IPS-18a (cell line): Measurements from ENCODE around the gene CRYBB3.
"Not testable (repeated sequence)": the region's sequence is repeated elsewhere in the genome, so short reads cannot be mapped to it uniquely, and the experiment has no call there.

Source experiments
- H3K27ac ChIP-seq: one replicate; pipeline ENCODE4 v1.5.1; 2013; ENCODE audit warnings: low read length
- H3K27me3 ChIP-seq: one replicate; pipeline ENCODE4 v1.6.1; 2013; ENCODE audit warnings: mild to moderate bottlenecking, low read length; ENCODE audit not compliant: control insufficient read depth, insufficient read depth
- H3K36me3 ChIP-seq: one replicate; pipeline ENCODE4 v1.6.1; 2013; ENCODE audit warnings: low read depth, low read length; ENCODE audit not compliant: control insufficient read depth
- H3K4me1 ChIP-seq: one replicate; pipeline ENCODE4 v1.6.1; 2013; ENCODE audit warnings: low read depth, low read length; ENCODE audit not compliant: control insufficient read depth
- H3K4me3 ChIP-seq: one replicate; pipeline ENCODE4 v1.5.1; 2013; ENCODE audit warnings: low read length
- H3K9ac ChIP-seq: one replicate; pipeline ENCODE4 v1.6.1; 2013; ENCODE audit warnings: mild to moderate bottlenecking, low read length, moderate library complexity
- H3K9me3 ChIP-seq: one replicate; pipeline ENCODE4 v1.6.1; 2013; ENCODE audit warnings: low read depth, low read length; ENCODE audit not compliant: control insufficient read depth

Gene CRYBB3

DNA sequence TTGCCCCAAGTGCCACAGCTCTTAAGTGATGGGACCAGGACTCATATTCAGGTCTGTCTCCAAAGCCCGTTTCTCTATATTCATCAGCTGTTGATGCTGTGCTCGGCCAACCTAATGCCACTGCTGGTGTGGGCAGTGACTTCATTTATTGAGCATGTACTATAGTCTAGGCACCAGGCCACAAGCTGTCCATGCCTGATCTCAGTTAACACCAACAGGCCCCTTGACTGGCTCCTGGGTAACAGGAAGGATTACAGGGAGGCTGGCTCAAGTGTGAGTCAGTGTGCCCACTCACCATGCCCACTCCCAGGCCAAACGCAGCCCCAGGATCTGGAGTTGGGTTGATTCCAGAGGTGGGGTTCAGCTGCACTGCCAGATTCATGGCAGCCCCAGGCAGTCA lies 11.1 kb downstream of the CRYBB3 start:
- no peak overlapping the region for H3K4me3 ChIP-seq
- H3K4me1 ChIP-seq: no peaks in the 10 kb centered on the region
- H3K27me3 ChIP-seq: no peaks in the 10 kb centered on the region
- no peaks in the 10 kb centered on the region for H3K9me3 ChIP-seq
- H3K9ac ChIP-seq: no peak overlapping the region
- H3K36me3 ChIP-seq: no peaks in the 10 kb centered on the region
- H3K27ac ChIP-seq: no peak overlapping the region

DNA sequence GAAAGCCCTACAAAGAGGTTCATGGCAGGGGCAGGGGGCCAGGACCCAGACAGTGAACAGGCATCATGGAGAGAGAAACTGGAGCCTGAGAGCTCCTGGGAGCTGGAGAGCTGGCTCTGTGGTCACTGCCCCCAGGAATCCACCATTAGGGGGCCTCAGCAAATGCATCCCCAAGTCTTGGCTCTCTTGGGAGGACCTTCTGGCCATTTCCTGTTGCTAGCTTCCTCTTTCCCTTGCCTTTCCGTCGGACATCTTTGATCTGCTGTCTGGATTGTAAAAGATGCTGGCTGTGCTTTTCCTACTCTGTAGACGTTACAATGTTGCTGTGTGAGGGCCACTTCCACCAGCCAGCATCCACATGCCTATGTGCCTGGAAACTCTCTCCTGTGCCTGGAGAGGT lies 12.7 kb downstream of the CRYBB3 start:
- no peak overlapping the region for H3K27ac ChIP-seq
- H3K27me3 ChIP-seq: no peaks in the 10 kb centered on the region
- no peaks in the 10 kb centered on the region for H3K36me3 ChIP-seq
- no peak overlapping the region for H3K4me3 ChIP-seq
- H3K4me1 ChIP-seq: no peaks in the 10 kb centered on the region
- H3K9me3 ChIP-seq: no peaks in the 10 kb centered on the region
- H3K9ac ChIP-seq: no peak overlapping the region

DNA sequence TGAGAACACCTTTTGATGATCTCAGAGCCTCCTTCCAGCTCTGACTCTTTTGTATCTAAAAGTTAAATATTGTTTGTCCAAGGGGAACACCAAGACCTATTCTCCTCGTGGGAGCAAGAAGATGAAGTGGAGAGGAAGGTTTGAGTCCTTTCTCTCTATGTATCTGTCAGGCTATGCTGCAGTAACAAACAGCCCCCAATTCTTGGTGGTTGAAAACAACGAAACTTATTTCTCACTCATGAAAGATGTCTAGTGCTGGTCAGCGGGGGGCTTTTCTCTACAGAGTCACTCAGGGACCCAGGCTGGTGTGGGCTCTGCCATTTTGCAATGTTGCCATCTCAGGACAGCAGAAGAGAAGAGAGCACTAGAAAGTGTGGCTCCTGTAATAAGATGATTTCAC lies 13.6 kb downstream of the CRYBB3 start:
- Histone ChIP-seq H3K27ac (no peak overlapping the region), H3K9ac (no peak overlapping the region), H3K27me3 (no peaks in the 10 kb centered on the region), H3K36me3 (no peaks in the 10 kb centered on the region), H3K4me1 (no peaks in the 10 kb centered on the region), H3K9me3 (no peaks in the 10 kb centered on the region), H3K4me3 (no peak overlapping the region)

DNA sequence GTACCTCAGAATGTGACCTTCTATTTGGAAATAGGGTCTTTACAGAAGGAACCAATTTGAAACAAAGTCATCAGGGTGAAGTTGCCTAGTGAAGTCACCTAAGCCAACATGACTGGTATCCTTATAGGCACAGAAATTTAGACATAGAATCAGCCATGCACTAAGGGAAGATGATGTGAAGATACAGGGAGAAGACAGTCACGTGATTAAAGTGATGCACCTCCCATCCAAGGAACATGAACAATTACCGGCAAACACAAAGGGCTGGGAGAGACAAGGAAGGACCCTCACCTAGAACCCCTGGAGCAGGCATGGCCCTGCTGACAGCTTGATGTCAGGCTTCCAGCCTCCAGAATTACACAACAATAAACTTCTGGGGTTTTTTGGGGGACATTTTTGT lies 16.6 kb downstream of the CRYBB3 start:
- H3K9me3 ChIP-seq: no peaks in the 10 kb centered on the region
- no peaks in the 10 kb centered on the region for H3K4me1 ChIP-seq
- no peak overlapping the region for H3K4me3 ChIP-seq
- no peak overlapping the region for H3K9ac ChIP-seq
- no peak overlapping the region for H3K27ac ChIP-seq
- H3K36me3 ChIP-seq: no peaks in the 10 kb centered on the region
- no peaks in the 10 kb centered on the region for H3K27me3 ChIP-seq

DNA sequence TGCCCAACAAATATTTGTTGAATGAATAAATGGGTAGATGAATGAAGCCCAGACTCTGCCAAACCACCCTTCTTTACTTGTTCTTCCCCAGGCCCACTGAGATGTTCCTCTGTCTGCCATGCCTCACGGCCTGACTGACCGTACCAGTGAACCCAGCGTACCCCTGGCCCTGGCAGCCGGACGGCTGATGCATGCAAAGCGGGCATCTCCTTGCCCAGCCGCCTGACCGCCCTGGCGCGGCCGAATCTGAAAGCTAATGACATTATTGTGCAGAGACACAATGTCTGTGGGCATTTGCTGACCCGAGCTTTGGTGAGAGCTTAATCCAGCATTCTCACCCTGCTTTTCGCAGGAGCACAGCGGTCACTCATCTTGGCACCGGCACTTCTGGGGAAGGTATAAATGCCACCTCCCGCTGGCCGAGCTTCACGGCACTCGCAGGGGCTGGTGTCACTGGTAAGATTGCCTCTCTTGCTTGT lies 19.6 kb downstream of the CRYBB3 start, which contains the start of gene CRYBB2:
Gene CRYBB2, plus strand, starts transcription at position 429 of the 479 bp plus-strand sequence. CDS start 1,791 bp downstream, outside the sequence.
- H3K27me3 ChIP-seq: no peaks in the 10 kb centered on the region
- H3K9me3 ChIP-seq: no peaks in the 10 kb centered on the region
- no peak within 1 kb of the TSS for H3K4me3 ChIP-seq

DNA sequence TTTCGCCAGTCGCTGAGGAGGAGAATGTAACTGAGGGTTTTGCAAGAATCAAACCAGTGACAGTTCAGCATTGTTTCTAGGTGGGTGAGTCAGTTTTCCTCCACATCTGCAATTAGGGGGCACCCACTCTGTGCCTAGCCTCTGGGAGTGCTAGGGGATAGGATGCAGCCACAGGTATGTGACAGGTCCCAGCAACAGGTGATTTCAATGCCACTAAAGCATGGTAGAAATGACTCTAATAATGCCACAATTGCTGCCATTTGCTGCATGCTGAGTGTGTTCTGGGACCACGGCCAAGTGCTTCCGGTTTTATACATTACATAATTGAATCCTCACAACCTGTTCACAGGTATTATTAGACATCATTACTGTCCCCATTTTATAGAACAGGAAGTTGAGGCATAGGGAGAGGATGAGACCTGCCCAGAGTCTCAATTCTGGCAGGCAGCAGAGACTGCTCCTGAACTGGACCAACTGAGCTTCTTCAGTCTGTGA lies 20.3 kb downstream of the CRYBB3 start:
- Histone ChIP-seq H3K36me3 (no peaks in the 10 kb centered on the region), H3K27ac (no peak overlapping the region), H3K4me3 (no peak overlapping the region), H3K9ac (no peak overlapping the region), H3K9me3 (no peaks in the 10 kb centered on the region), H3K27me3 (no peaks in the 10 kb centered on the region), H3K4me1 (no peaks in the 10 kb centered on the region)

More for the DNA sequence above, 19.6 kb downstream of the CRYBB3 start, which contains the start of gene CRYBB2:
- Histone ChIP-seq H3K36me3 (no peaks in the 10 kb centered on the region), H3K4me1 (no peaks in the 10 kb centered on the region), H3K27ac (no peak within 1 kb of the TSS), H3K9ac (no peak within 1 kb of the TSS)

DNA sequence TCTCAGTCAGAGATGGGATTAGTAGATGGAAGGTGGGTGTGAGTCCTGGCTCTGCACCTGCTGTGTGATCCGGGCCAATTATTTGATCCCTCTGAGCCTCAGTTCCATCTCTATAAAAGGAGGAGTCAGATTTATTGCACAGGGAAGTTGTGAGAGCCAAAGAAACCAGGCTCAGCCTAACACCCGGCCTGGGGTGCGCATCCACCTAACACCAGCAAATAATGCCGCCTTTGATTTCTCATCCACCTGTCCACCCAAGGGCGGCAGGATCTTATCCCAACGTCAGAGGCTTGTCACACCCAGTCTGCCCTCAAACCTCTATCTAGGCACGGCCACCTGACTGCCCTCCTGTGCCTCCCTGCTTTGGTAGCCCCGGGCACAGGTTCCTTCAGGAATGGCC lies 22.1 kb downstream of the CRYBB3 start:
- Histone ChIP-seq H3K36me3 (no peaks in the 10 kb centered on the region), H3K9ac (no peak overlapping the region), H3K4me1 (no peaks in the 10 kb centered on the region), H3K9me3 (no peaks in the 10 kb centered on the region), H3K4me3 (no peak overlapping the region), H3K27me3 (no peaks in the 10 kb centered on the region), H3K27ac (no peak overlapping the region)

DNA sequence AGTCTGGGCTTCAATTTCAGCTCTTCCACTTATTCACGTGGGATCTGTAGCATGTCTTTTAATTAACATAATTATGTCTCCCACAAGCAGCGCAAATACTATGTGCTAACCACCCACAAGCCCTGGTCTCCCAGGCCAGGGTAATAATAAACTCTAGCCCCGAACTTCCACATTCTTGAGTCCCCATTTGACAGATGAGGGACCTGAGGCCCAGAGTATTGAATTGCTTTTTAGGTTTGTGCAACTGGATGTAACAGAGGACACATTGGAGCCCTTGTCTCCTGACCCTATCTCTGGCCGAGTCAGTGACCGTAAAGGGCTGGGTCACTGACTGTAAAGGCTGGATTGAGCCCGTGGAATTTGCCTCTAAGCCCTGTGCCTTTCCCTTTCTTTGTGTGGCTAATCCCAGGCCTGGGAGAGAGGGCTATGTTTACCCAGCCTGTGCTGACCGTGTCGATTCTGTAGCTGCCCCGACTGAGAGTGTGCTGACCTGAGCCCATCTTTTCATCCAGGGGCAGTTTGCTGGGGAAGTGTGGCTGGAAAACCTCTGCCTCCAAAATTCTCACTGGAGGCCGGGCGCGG lies 23.7 kb downstream of the CRYBB3 start:
- H3K4me3 ChIP-seq: no peak overlapping the region
- H3K36me3 ChIP-seq: no peaks in the 10 kb centered on the region
- no peaks in the 10 kb centered on the region for H3K27me3 ChIP-seq

DNA sequence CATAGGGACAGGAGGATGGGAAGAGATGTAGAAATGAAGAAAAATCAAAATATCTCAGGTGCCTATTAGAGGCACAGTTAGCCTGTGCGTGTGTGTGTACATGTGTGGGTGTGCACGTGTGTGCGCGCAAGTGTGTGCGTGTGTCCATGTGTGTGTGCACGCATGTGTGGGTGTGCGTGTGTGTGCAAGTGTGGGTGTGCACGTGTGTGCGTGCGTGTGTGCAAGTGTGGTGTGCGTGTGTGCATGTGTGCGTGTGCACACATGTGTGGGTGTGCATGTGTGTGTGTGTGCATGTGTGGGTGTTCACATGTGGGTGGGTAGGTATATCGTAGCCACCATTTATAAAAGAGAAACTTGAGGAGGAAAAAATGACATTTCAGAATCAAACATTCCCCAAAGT lies 29.2 kb downstream of the CRYBB3 start:
- Histone ChIP-seq H3K9ac (no peak overlapping the region), H3K4me3 (no peak overlapping the region), H3K36me3 (no peaks in the 10 kb centered on the region), H3K27me3 (no peaks in the 10 kb centered on the region), H3K4me1 (no peaks in the 10 kb centered on the region), H3K27ac (no peak overlapping the region), H3K9me3 (no peaks in the 10 kb centered on the region)

More for the DNA sequence above, 23.7 kb downstream of the CRYBB3 start:
- Histone ChIP-seq H3K4me1 (no peaks in the 10 kb centered on the region), H3K9ac (no peak overlapping the region), H3K27ac (no peak overlapping the region), H3K9me3 (no peaks in the 10 kb centered on the region)

DNA sequence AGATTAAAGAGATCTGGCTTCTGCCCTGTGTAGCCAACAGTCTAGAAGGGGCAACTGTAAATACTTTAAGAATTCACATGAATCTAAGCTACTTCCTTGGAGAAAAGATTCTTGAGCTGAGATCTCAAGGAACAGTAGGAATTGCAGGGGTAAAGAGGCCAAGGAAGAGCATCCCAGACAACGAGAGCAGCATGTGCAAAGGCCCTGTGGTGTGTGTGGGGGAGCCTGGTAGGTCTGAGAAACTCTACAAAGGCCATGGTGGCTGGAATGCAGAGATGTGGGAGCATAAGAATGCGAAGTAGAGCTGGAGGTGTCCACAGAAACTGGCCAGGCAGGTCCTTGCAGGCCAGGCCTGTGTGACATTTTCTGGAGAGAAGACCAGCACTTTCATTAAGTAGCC lies 31.1 kb downstream of the CRYBB3 start:
- H3K4me3 ChIP-seq, H3K4me1 ChIP-seq, H3K36me3 ChIP-seq, H3K27ac ChIP-seq, H3K9ac ChIP-seq, H3K9me3 ChIP-seq, H3K27me3 ChIP-seq: not testable (repeated sequence)

DNA sequence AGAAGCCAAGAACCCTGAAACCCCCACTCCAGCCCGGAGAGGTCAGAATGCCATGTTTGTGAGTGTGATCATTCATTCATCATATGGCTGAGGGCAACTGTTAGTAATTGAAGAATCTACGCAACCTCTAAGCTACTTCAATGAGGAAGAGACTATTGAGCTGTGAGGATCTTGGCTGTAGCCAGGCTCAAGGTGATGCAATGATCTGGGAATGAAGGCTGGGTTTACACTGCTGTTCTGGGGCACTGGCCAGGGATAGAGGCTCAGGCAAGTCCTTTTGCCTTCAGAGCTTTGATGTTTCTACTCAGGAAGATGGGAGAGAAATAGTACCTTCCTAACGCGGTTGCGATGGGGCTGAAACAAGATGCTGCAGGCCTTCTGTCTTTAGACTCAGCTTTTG lies 32.6 kb downstream of the CRYBB3 start:
- Histone ChIP-seq H3K9me3 (no peaks in the 10 kb centered on the region), H3K36me3 (no peaks in the 10 kb centered on the region), H3K27ac (no peak overlapping the region), H3K4me1 (no peaks in the 10 kb centered on the region), H3K27me3 (no peaks in the 10 kb centered on the region), H3K9ac (no peak overlapping the region), H3K4me3 (no peak overlapping the region)

DNA sequence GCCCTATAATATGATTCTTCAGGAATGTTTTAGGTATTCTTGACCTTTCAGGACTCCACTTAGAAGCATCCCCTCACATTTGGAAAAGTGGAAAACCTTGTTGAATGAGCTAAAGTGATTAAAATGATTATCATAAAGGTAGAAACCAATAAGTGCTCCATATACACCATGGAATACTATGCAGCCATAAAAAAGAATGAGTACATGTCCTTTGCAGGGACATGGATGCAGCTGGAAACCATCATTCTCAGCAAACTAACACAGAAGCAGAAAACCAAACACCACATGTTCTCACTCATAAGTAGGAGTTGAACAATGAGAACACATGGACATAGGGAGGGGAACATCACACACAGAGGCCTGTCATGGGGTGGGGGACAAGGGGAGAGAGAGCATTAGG lies 34.0 kb downstream of the CRYBB3 start:
- H3K36me3 ChIP-seq, H3K9ac ChIP-seq, H3K4me3 ChIP-seq, H3K9me3 ChIP-seq, H3K27me3 ChIP-seq, H3K27ac ChIP-seq, H3K4me1 ChIP-seq: not testable (repeated sequence)
